ENCODE data around the gene FNDC5. TPM values are rescaled to one million over a fixed set of nuclear protein-coding genes. Genes with fewer than 3 reads are reported as not detected.

FNDC5 gene
- total and polyA plus RNA-seq, 9 of the 15 experiments (the other 6 are each of a cell fraction or from before 2014, with no cell fraction given): 0.06 to 2.1 (median 0.22) TPM

DNA sequence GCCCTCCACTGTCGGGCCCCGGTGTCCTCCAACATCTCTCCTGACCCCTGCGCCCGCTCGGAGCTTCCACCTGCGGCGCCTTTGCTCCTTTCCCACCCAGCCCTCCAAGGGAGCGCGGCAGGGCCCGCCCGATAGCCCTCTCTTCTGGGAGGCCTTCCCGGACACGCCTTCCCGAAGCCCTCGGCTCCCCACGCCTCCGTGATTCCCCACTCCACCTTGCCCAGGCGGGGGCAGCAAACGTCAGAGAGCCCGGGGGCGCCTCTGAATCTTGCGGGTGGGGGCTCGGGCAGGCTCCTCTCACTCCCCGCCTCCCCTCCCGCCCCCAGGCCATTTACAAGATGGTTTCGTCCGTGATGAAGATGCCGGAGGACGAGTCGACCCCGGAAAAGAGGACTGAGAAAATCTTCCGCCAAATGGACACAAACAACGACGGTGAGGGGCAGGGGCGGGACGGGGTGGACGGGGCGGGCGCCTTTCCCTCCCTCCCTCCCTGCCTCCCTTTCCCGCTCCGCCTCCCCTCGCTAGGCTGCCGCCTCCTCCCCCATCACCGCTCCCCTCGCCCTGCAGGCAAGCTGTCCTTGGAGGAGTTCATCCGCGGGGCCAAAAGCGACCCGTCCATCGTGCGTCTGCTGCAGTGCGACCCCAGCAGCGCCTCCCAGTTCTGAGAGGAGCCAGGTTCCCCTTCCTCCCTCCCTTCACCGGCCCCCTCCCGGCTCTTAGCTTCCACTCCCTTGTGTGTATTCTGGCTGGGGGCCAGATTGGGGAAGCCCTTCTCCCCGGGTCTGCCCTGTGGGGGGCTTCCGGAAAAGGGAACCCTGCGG is 22.7 kb upstream of the FNDC5 start (continued):
- TF ChIP-seq, protein P1, sequence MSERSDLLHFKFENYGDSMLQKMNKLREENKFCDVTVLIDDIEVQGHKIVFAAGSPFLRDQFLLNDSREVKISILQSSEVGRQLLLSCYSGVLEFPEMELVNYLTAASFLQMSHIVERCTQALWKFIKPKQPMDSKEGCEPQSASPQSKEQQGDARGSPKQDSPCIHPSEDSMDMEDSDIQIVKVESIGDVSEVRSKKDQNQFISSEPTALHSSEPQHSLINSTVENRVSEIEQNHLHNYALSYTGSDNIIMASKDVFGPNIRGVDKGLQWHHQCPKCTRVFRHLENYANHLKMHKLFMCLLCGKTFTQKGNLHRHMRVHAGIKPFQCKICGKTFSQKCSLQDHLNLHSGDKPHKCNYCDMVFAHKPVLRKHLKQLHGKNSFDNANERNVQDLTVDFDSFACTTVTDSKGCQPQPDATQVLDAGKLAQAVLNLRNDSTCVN (CRISPR knock-in tag; IDR thresholded peaks at IDR 0.05): no peak
- TF ChIP-seq GATAD2B (IDR thresholded peaks at IDR 0.05; ENCODE audit: borderline replicate concordance) (no peak), NRF1 (conservative IDR thresholded peaks at IDR 0.05 in 1 of 2, IDR thresholded peaks at IDR 0.05 in 1 of 2) (peak; percentile 45 to 47; a peak in 3 of 4 replicates), ZNF143 (CRISPR knock-in tag; IDR thresholded peaks at IDR 0.05) (no peak), SETDB1 (IDR thresholded peaks at IDR 0.05; ENCODE audit: low read length) (no peak), SMARCA5 (IDR thresholded peaks at IDR 0.05) (no peak), HDAC1 (IDR thresholded peaks at IDR 0.05) (0 out of 4 replicates have a peak, but pooled peaks of 1 of the 2 experiments have one; percentile 16), ATF1 (CRISPR knock-in tag; IDR thresholded peaks at IDR 0.05) (no peak), ATF1 (tag; IDR thresholded peaks at IDR 0.05) (peak; percentile 40; the same call in 1 of the 2 replicates), HNRNPH1 (optimal IDR thresholded peaks at IDR 0.05; ENCODE audit: low read depth, low read length) (no peak), ZZZ3 (IDR thresholded peaks at IDR 0.05) (no peak), FOXK2 (conservative IDR thresholded peaks at IDR 0.05 in 1 of 2, IDR thresholded peaks at IDR 0.05 in 1 of 2; ENCODE audit: low read depth in 2 of 2) (0 out of 4 replicates have a peak, but pooled peaks of 1 of the 2 experiments have one; percentile 24), ZNF551 (CRISPR knock-in tag; IDR thresholded peaks at IDR 0.05) (no peak), ZNF76 (CRISPR knock-in tag; IDR thresholded peaks at IDR 0.05; ENCODE audit: borderline replicate concordance) (no peak), JUN (IDR thresholded peaks at IDR 0.05; ENCODE audit: borderline replicate concordance, low read depth, low read length) (no peak), JUN (CRISPR knock-in tag; IDR thresholded peaks at IDR 0.05; ENCODE audit: borderline replicate concordance) (no peak), CBFA2T3 (IDR thresholded peaks at IDR 0.05) (no peak), KLF1 (tag; IDR thresholded peaks at IDR 0.05) (no peak), POLR2G (IDR thresholded peaks at IDR 0.05; ENCODE audit: low read depth, low read length) (0 out of 2 replicates have a peak, but pooled peaks have one; percentile 22), ZNF561 (CRISPR knock-in tag; conservative IDR thresholded peaks at IDR 0.05) (no peak), L3MBTL2 (IDR thresholded peaks at IDR 0.05) (peak; percentile 67; the same call in 1 of the 2 replicates)
- TF ChIP-seq, protein P2, sequence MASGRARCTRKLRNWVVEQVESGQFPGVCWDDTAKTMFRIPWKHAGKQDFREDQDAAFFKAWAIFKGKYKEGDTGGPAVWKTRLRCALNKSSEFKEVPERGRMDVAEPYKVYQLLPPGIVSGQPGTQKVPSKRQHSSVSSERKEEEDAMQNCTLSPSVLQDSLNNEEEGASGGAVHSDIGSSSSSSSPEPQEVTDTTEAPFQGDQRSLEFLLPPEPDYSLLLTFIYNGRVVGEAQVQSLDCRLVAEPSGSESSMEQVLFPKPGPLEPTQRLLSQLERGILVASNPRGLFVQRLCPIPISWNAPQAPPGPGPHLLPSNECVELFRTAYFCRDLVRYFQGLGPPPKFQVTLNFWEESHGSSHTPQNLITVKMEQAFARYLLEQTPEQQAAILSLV (tag; IDR thresholded peaks at IDR 0.05): no peak
- TF ChIP-seq, protein P3, sequence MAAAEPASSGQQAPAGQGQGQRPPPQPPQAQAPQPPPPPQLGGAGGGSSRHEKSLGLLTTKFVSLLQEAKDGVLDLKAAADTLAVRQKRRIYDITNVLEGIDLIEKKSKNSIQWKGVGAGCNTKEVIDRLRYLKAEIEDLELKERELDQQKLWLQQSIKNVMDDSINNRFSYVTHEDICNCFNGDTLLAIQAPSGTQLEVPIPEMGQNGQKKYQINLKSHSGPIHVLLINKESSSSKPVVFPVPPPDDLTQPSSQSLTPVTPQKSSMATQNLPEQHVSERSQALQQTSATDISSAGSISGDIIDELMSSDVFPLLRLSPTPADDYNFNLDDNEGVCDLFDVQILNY (CRISPR knock-in tag; IDR thresholded peaks at IDR 0.05): no peak
- TF ChIP-seq, protein P4, sequence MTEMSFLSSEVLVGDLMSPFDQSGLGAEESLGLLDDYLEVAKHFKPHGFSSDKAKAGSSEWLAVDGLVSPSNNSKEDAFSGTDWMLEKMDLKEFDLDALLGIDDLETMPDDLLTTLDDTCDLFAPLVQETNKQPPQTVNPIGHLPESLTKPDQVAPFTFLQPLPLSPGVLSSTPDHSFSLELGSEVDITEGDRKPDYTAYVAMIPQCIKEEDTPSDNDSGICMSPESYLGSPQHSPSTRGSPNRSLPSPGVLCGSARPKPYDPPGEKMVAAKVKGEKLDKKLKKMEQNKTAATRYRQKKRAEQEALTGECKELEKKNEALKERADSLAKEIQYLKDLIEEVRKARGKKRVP (CRISPR knock-in tag; IDR thresholded peaks at IDR 0.05): 0 out of 2 replicates have a peak, but pooled peaks have one; percentile 15

All from K562 (cell line).